ENCODE data around the gene TRAPPC4. TPM values are rescaled to one million over a fixed set of nuclear protein-coding genes. Genes with fewer than 3 reads are reported as not detected.
"Not testable (repeated sequence)": the region's sequence is repeated elsewhere in the genome, so short reads cannot be mapped to it uniquely, and the experiment has no call there.

The TRAPPC4 gene
- total RNA-seq, 2 experiments from 2014 or later: 101 to 106 TPM

DNA sequence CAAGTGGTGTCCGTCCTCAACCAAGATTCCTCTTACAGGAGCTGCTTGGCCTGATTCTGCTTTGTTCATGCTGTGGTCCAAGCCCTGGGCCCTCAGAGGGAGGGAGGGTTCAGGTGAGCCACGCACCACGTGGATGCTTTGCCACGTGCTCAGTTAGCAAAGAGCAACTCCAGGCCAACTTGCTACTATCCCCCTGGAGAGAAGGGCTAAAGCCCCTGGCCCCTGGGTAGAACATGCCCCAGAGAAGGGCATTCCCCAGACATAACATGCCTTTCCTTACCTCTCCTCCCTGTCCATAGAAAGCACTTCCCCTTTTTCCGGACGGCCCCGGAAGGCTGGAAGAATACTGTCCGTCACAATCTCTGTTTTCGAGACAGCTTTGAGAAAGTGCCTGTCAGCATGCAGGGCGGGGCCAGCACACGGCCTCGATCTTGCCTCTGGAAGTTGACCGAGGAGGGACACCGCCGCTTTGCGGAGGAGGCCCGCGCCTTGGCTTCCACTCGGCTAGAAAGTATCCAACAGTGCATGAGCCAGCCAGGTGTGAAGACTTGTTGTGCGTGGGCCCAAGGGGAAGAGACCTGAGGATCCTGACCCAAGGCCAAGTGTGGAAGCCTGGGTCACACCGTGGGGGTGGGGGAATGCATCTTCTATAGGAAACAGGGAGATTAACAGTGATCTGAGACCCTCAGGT, 38.2 kb upstream of the TRAPPC4 start:
- H3K9me3 Mint-ChIP-seq: no peaks in the 10 kb centered on the region
- H3K4me3 ChIP-seq (ENCODE audit: low read length): no peak overlapping the region
- H3K27me3 Mint-ChIP-seq: peaks cover 3% of the 10 kb centered on the region
- no peaks in the 10 kb centered on the region for H3K9me3 ChIP-seq (ENCODE audit: control insufficient read depth in 1 of 2, insufficient read depth in 1 of 2, low read length in 2 of 2)
- no peak overlapping the region for H3K4me3 Mint-ChIP-seq
- H3K4me1 Mint-ChIP-seq (ENCODE audit: low read depth): no peaks in the 10 kb centered on the region
- POLR2A ChIA-PET: no interaction called here
- no peak for TF ChIP-seq CTCF (IDR thresholded peaks at IDR 0.05)
- intact Hi-C loops (cut with DNase I, micrococcal nuclease): no loop called here
- no peaks in the 10 kb centered on the region for H3K36me3 Mint-ChIP-seq (ENCODE audit: low read depth)
- DNase-seq (no peak), ATAC-seq (ENCODE audit: poor library complexity) (no peak)
- H3K4me1 ChIP-seq (ENCODE audit: insufficient read depth, low read length): no peaks in the 10 kb centered on the region
- H3K27me3 ChIP-seq (ENCODE audit: control insufficient read depth in 1 of 2, insufficient read depth in 2 of 2, low read length in 2 of 2): peaks cover 0 to 9% of the 10 kb centered on the region in 2 experiments
- CTCF ChIA-PET: no interaction called here
- no peak overlapping the region for H3K27ac Mint-ChIP-seq
- H3K27ac ChIP-seq (ENCODE audit: low read depth in 1 of 2, low read length in 2 of 2): no peak overlapping the region
- no peaks in the 10 kb centered on the region for H3K36me3 ChIP-seq (ENCODE audit: insufficient read depth, low read length)

GRCh38 chr11:118984337-118984736, 34.2 kb upstream of the TRAPPC4 start:
- H3K4me3 Mint-ChIP-seq; H3K27ac ChIP-seq (ENCODE audit: low read depth in 1 of 2, low read length in 2 of 2); DNase-seq; CTCF ChIA-PET; H3K4me1 ChIP-seq (ENCODE audit: insufficient read depth, low read length); ATAC-seq (ENCODE audit: poor library complexity); H3K4me1 Mint-ChIP-seq (ENCODE audit: low read depth); H3K4me3 ChIP-seq (ENCODE audit: low read length); intact Hi-C loops (cut with DNase I, micrococcal nuclease); H3K36me3 Mint-ChIP-seq (ENCODE audit: low read depth); H3K9me3 ChIP-seq (ENCODE audit: control insufficient read depth in 1 of 2, insufficient read depth in 1 of 2, low read length in 2 of 2); H3K27me3 Mint-ChIP-seq; H3K27me3 ChIP-seq (ENCODE audit: control insufficient read depth in 1 of 2, insufficient read depth in 2 of 2, low read length in 2 of 2); H3K27ac Mint-ChIP-seq; H3K9me3 Mint-ChIP-seq; H3K36me3 ChIP-seq (ENCODE audit: insufficient read depth, low read length): not testable (repeated sequence)
- POLR2A ChIA-PET: interaction anchor here (0.5 to 1.5 kb wide), 4 partner anchors 54 to 148 kb away, joined by 3 read pairs; no protein-coding TSS in a partner anchor

- H3K27me3 Mint-ChIP-seq: no peaks in the 10 kb centered on the region
- no peak overlapping the region for H3K4me3 Mint-ChIP-seq
- Histone ChIP-seq H3K4me1 (ENCODE audit: insufficient read depth, low read length) (no peaks in the 10 kb centered on the region), H3K4me3 (ENCODE audit: low read length) (no peak overlapping the region), H3K27ac (ENCODE audit: low read depth in 1 of 2, low read length in 2 of 2) (no peak overlapping the region), H3K9me3 (ENCODE audit: control insufficient read depth in 1 of 2, insufficient read depth in 1 of 2, low read length in 2 of 2) (no peaks in the 10 kb centered on the region), H3K36me3 (ENCODE audit: insufficient read depth, low read length) (no peaks in the 10 kb centered on the region), H3K27me3 (ENCODE audit: control insufficient read depth in 1 of 2, insufficient read depth in 2 of 2, low read length in 2 of 2) (no peaks in the 10 kb centered on the region)
- no peaks in the 10 kb centered on the region for H3K36me3 Mint-ChIP-seq (ENCODE audit: low read depth)
- ChIA-PET POLR2A (interaction anchor here (0.5 to 1.5 kb wide), 4 partner anchors 13 to 148 kb away, joined by 3 read pairs; partner anchors contain the start of gene CENATAC), CTCF (no interaction called here)
- no peaks in the 10 kb centered on the region for H3K9me3 Mint-ChIP-seq
- ATAC-seq (ENCODE audit: poor library complexity) (no peak), DNase-seq (no peak)
- H3K4me1 Mint-ChIP-seq (ENCODE audit: low read depth): no peaks in the 10 kb centered on the region
- no peak overlapping the region for H3K27ac Mint-ChIP-seq
- intact Hi-C loops (cut with DNase I, micrococcal nuclease): no loop called here
- TF ChIP-seq CTCF (IDR thresholded peaks at IDR 0.05): no peak
Observed at GRCh38 chr11:118984825-118985224, 33.7 kb upstream of the TRAPPC4 start.

GRCh38 chr11:118988280-118988679, 30.3 kb upstream of the TRAPPC4 start:
- no peak overlapping the region for H3K27ac Mint-ChIP-seq
- no peaks in the 10 kb centered on the region for H3K36me3 Mint-ChIP-seq (ENCODE audit: low read depth)
- Histone ChIP-seq H3K4me1 (ENCODE audit: insufficient read depth, low read length) (no peaks in the 10 kb centered on the region), H3K27ac (ENCODE audit: low read depth in 1 of 2, low read length in 2 of 2) (no peak overlapping the region), H3K4me3 (ENCODE audit: low read length) (no peak overlapping the region), H3K36me3 (ENCODE audit: insufficient read depth, low read length) (no peaks in the 10 kb centered on the region), H3K9me3 (ENCODE audit: control insufficient read depth in 1 of 2, insufficient read depth in 1 of 2, low read length in 2 of 2) (no peaks in the 10 kb centered on the region), H3K27me3 (ENCODE audit: control insufficient read depth in 1 of 2, insufficient read depth in 2 of 2, low read length in 2 of 2) (no peaks in the 10 kb centered on the region)
- CTCF ChIA-PET: no interaction called here
- no peak overlapping the region for H3K4me3 Mint-ChIP-seq
- no peaks in the 10 kb centered on the region for H3K9me3 Mint-ChIP-seq
- DNase-seq (no peak), ATAC-seq (ENCODE audit: poor library complexity) (no peak)
- H3K4me1 Mint-ChIP-seq (ENCODE audit: low read depth): no peaks in the 10 kb centered on the region
- H3K27me3 Mint-ChIP-seq: no peaks in the 10 kb centered on the region
- POLR2A ChIA-PET: no interaction called here
- TF ChIP-seq CTCF (IDR thresholded peaks at IDR 0.05): no peak
- intact Hi-C loops (cut with DNase I, micrococcal nuclease): no loop called here

GRCh38 chr11:118991486-118992038, 27.0 kb upstream of the TRAPPC4 start:
- DNase-seq; intact Hi-C loops (cut with DNase I, micrococcal nuclease); ATAC-seq (ENCODE audit: poor library complexity); H3K27ac ChIP-seq (ENCODE audit: low read depth in 1 of 2, low read length in 2 of 2); H3K4me1 Mint-ChIP-seq (ENCODE audit: low read depth); H3K27ac Mint-ChIP-seq; CTCF ChIA-PET; POLR2A ChIA-PET; H3K36me3 Mint-ChIP-seq (ENCODE audit: low read depth); H3K4me3 ChIP-seq (ENCODE audit: low read length); H3K4me3 Mint-ChIP-seq; H3K27me3 Mint-ChIP-seq; H3K27me3 ChIP-seq (ENCODE audit: control insufficient read depth in 1 of 2, insufficient read depth in 2 of 2, low read length in 2 of 2); H3K4me1 ChIP-seq (ENCODE audit: insufficient read depth, low read length); H3K36me3 ChIP-seq (ENCODE audit: insufficient read depth, low read length); H3K9me3 ChIP-seq (ENCODE audit: control insufficient read depth in 1 of 2, insufficient read depth in 1 of 2, low read length in 2 of 2); H3K9me3 Mint-ChIP-seq: not testable (repeated sequence)
